PC-9 (cell line): ENCODE measurements around the gene PPM1G. TPM values are rescaled to one million over a fixed set of nuclear protein-coding genes. Genes with fewer than 3 reads are reported as not detected.

Source experiments
- BruUV-seq: library from RNA; stranded (reverse); fragments of 400-500 nt; replicated peaks from 2 replicates; lab custom pipeline; 2021; lab: Mats Ljungman, UMichigan
- CTCF ChIA-PET: fragments of 300-600 bp; sonication (Branson Sonifier 250); formaldehyde crosslinking; loops from one replicate; lab custom pipeline; 2022; ENCODE audit warnings: antibody characterized with exemption; lab: Charles Lee
- POLR2A ChIA-PET: fragments of 300-600 bp; sonication (Branson Sonifier 250); formaldehyde crosslinking; loops from one replicate; lab custom pipeline; 2022; ENCODE audit warnings: antibody characterized with exemption; ENCODE audit not compliant: unreplicated experiment; lab: Charles Lee
- DNase-seq, 2 experiments: peaks; one replicate each; pipeline versions ENCODE4 v3.0.0 to v3.0.0-alpha.2; 2015 to 2022; ENCODE audit warnings: mixed read lengths in 1 of 2
- H2AFZ ChIP-seq: fragments of 200-600 bp; sonication (generic); 2 replicates; pipeline ENCODE4 v1.8.1; 2017; ENCODE audit warnings: antibody characterized with exemption
- H3F3A ChIP-seq: fragments of 200-600 bp; sonication (generic); 2 replicates; pipeline ENCODE4 v1.8.1; 2017; ENCODE audit warnings: antibody characterized with exemption, mild to moderate bottlenecking, low read depth; ENCODE audit not compliant: insufficient read depth
- H3K27ac ChIP-seq: fragments of 200-600 bp; sonication (generic); 2 replicates; pipeline ENCODE4 v1.6.1; 2016; ENCODE audit warnings: mixed run types
- H3K27me3 ChIP-seq: fragments of 200-600 bp; sonication (generic); 2 replicates; pipeline ENCODE4 v1.6.1; 2016; ENCODE audit warnings: low read depth, mixed run types; ENCODE audit not compliant: insufficient read depth
- H3K36me3 ChIP-seq: fragments of 200-600 bp; sonication (generic); 2 replicates; pipeline ENCODE4 v1.6.1; 2016; ENCODE audit warnings: low read depth, mixed run types
- H3K4me1 ChIP-seq: fragments of 200-600 bp; sonication (generic); replicated peaks from 2 replicates; pipeline ENCODE4 v1.6.1; 2016; ENCODE audit warnings: mixed run types; ENCODE audit not compliant: insufficient read depth
- H3K4me2 ChIP-seq: fragments of 200-600 bp; sonication (generic); 2 replicates; pipeline ENCODE4 v1.6.1; 2017; ENCODE audit warnings: mixed run types
- H3K4me3 ChIP-seq: fragments of 200-600 bp; sonication (generic); 2 replicates; pipeline ENCODE4 v1.6.1; 2016; ENCODE audit warnings: mixed run types
- H3K79me2 ChIP-seq: fragments of 200-600 bp; sonication (generic); 2 replicates; pipeline ENCODE4 v1.6.1; 2017; ENCODE audit warnings: low read depth, mixed run types
- H3K9me2 ChIP-seq: fragments of 200-600 bp; sonication (generic); 2 replicates; pipeline ENCODE4 v1.8.1; 2017; ENCODE audit warnings: mild to moderate bottlenecking; ENCODE audit not compliant: insufficient read depth
- H3K9me3 ChIP-seq: fragments of 200-600 bp; sonication (generic); 2 replicates; pipeline ENCODE4 v1.8.1; 2016; ENCODE audit warnings: low read depth; ENCODE audit not compliant: insufficient read depth
- H4K20me1 ChIP-seq: fragments of 200-600 bp; sonication (generic); 2 replicates; pipeline ENCODE4 v1.8.1; 2017; ENCODE audit not compliant: insufficient read depth
- EZH2 ChIP-seq: fragments of 200-600 bp; sonication (generic); IDR thresholded peaks from 2 replicates; pipeline ENCODE4 v1.8.0; 2017; ENCODE audit warnings: antibody characterized with exemption, low read depth
- intact Hi-C: fragments of 100-400 bp; cut with micrococcal nuclease; formaldehyde crosslinking; loops from one replicate; pipeline ENCODE4 v1.10.0; 2022; ENCODE audit not compliant: unreplicated experiment
- total RNA-seq: library from RNA; stranded (reverse); gene quantifications from 2 replicates; pipeline ENCODE4 v1.2.3, GENCODE V29; 2021
- TF ChIP-seq, protein P1 (sequence below): fragments of 200-600 bp; sonication (generic); conservative IDR thresholded peaks from 2 replicates; pipeline ENCODE4 v1.6.1; 2017; ENCODE audit warnings: mixed run types, antibody characterized with exemption, mild to moderate bottlenecking, moderate library complexity

PPM1G gene
- total RNA-seq, 1 experiment from 2014 or later = 136 TPM

DNA sequence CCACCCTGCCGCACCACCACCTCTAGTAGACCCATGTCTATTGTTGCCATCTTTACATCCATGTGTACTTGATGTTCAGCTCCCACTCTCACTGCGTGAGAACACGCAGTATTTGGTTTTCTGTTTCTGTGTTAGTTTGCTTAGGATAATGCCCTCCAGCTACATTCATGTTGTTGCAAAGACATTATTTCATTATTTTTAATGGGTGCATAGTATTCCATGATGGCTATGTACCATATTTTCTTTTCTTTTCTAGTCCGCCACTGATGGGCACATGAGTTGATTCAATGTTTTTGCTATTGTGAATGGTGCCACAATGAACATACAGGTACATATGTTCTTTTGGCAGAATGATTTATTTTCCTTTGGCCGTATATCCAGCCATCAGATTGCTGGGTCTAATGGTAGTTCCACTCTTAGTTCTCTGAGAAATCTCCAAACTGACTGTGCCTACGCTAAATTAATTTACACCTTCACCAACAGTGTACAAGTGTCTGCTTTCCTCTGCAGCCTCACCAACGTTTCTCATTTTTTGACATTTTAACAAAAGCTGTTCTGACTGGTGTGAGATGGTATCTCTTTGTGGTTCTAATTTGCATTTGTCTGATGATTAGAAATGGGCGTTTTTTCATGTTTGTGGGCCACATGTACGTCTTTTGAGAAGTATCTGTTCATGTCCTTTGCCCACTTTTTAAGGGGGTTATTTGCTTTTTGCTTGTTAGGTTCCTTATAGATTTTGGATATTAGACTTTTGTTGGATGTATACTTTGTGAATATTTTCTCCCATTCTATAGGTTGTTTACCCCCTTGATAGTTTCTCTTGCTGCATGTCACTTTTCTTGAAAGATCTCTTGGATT, 18.3 kb downstream of the PPM1G start:
- CTCF ChIA-PET = no interaction called here
- Histone ChIP-seq H3K36me3 (peaks cover 14% of the 10 kb centered on the region), H3K9me2 (no peaks in the 10 kb centered on the region), H4K20me1 (peaks cover 56% of the 10 kb centered on the region), H3K4me1 (no peaks in the 10 kb centered on the region), H3F3A (peaks cover 21% of the 10 kb centered on the region; the same call in 1 of the 2 replicates), H3K9me3 (no peaks in the 10 kb centered on the region), H3K79me2 (peaks cover 78% of the 10 kb centered on the region), H3K4me3 (no peak overlapping the region), H2AFZ (no peak overlapping the region), H3K4me2 (no peak overlapping the region), H3K27ac (no peak overlapping the region), H3K27me3 (no peaks in the 10 kb centered on the region)
- BruUV-seq = no TSS peak
- TF ChIP-seq, protein P1, sequence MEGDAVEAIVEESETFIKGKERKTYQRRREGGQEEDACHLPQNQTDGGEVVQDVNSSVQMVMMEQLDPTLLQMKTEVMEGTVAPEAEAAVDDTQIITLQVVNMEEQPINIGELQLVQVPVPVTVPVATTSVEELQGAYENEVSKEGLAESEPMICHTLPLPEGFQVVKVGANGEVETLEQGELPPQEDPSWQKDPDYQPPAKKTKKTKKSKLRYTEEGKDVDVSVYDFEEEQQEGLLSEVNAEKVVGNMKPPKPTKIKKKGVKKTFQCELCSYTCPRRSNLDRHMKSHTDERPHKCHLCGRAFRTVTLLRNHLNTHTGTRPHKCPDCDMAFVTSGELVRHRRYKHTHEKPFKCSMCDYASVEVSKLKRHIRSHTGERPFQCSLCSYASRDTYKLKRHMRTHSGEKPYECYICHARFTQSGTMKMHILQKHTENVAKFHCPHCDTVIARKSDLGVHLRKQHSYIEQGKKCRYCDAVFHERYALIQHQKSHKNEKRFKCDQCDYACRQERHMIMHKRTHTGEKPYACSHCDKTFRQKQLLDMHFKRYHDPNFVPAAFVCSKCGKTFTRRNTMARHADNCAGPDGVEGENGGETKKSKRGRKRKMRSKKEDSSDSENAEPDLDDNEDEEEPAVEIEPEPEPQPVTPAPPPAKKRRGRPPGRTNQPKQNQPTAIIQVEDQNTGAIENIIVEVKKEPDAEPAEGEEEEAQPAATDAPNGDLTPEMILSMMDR = no peak
- no peak for TF ChIP-seq EZH2
- intact Hi-C loops = no loop called here
- no peak for DNase-seq
- POLR2A ChIA-PET = no interaction called here

DNA sequence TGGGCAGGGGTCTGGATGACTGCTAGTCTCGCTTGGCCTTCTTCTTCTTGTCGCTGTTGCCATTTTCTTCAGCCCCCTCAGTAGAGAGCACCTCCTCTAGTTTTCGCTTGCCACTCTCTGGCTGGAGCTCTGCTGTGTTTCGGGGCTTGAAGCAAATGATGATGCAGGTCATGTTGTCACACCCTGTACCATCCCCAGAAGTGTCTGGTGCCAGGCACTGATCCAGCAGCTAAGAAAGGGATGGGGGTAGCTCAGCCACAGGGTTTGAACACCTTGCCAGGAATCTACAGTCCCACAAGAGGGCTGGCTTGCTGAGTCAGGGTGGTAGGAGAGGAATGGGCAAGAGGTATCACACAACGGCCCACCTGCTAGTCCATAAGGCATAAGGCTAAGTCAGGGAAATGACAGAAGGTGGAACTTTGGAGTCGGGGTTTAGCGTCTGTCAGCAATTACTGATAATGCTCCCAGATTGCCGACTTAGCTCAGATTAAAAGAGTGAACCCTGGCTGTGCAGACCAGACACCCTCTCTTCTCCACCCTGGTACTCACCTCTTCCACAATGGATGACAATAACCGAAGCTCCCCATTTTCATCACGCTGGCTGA, 27.7 kb downstream of the PPM1G start:
- CTCF ChIA-PET = no interaction called here
- BruUV-seq = TSS peak; percentile 35
- Histone ChIP-seq H3K27ac (no peak overlapping the region), H3K36me3 (peaks cover 23% of the 10 kb centered on the region), H4K20me1 (0 out of 2 replicates have a peak, but pooled peaks cover 7% of the 10 kb centered on the region), H3K4me2 (no peak overlapping the region), H3K4me1 (no peaks in the 10 kb centered on the region), H3K4me3 (no peak overlapping the region), H3K79me2 (no peaks in the 10 kb centered on the region), H2AFZ (no peak overlapping the region), H3F3A (peaks cover 63% of the 10 kb centered on the region), H3K9me3 (no peaks in the 10 kb centered on the region), H3K9me2 (no peaks in the 10 kb centered on the region), H3K27me3 (no peaks in the 10 kb centered on the region)
- intact Hi-C loops = no loop called here
- no peak for DNase-seq
- POLR2A ChIA-PET = interaction anchor here (0.6 kb wide), 1 partner anchor 59 kb away, joined by 3 read pairs; no protein-coding TSS in a partner anchor
- no peak for TF ChIP-seq EZH2
- TF ChIP-seq, protein P1 = no peak

DNA sequence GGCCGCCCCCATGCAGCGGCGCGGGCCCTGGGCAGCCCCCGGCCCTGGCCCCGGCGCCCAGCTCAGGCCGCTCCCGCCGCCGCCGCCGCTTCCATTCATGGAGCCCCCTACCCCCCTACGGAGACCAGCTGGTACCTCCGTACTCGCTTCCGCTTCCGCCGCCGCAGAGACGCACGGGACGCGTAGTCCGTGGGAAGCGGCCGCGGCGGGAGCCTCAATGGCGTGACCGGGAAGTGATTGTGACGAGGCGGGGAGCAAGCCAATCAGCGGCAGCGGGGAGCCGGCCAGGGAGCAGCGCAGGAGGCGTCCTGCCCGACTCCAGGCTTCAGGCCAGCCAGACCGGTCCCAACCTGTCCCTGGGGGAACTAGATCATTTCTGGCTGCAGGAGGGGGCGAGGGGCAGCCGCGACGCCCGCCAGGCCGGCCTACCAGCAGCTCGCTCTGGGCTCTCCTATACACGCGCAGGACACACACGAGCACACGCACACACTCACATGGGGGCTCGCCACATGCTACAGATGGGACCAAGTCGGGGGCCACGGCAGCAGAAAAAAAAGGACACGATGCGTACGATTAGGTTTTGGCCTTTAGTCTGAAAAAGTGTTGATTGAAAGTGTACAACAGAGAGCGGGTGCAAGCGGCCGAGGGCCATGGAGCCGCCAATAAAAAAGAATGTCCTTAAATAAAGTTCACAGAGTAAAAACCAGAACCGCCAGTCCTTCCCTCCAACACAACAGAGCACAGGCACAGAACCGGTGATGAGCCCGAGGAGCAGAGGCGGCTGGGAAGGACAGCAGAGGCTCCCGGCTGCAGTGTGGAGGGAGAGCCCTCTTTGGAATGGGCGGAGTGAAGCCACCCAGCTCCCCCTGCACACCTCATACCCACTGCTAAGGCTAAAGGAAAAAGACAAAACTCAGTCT, 28.5 kb downstream of the PPM1G start, which contains the start of gene ZNF513:
Gene ZNF513 (minus strand): TSS at position 109 of the 920 bp plus-strand sequence. CDS start 208 bp downstream, outside the sequence.
- ChIA-PET POLR2A (interaction anchor here (0.6 kb wide), 1 partner anchor 58 kb away, joined by 3 read pairs; no protein-coding TSS in a partner anchor), CTCF (interaction anchor here (0.6 kb wide), 1 partner anchor 10 kb away, joined by 5 read pairs; the partner anchor contains the start of gene SNX17)
- Histone ChIP-seq H4K20me1 (0 out of 2 replicates have a peak, but pooled peaks cover 7% of the 10 kb centered on the region), H3K27me3 (no peaks in the 10 kb centered on the region), H3K4me1 (no peaks in the 10 kb centered on the region), H3K4me3 (peak within 1 kb of the TSS; percentile 57), H3K36me3 (peaks cover 16% of the 10 kb centered on the region), H3K9me2 (no peaks in the 10 kb centered on the region), H3K4me2 (peak within 1 kb of the TSS; percentile 84), H2AFZ (peak within 1 kb of the TSS; percentile 50; the same call in 1 of the 2 replicates), H3K9me3 (no peaks in the 10 kb centered on the region), H3K79me2 (no peaks in the 10 kb centered on the region), H3K27ac (peak within 1 kb of the TSS; percentile 50), H3F3A (peaks cover 67% of the 10 kb centered on the region)
- BruUV-seq = TSS peak; percentile 2
- DNase-seq = peak; percentile 67
- intact Hi-C loops = no loop called here
- TF ChIP-seq, protein P1 = no peak
- no peak for TF ChIP-seq EZH2
